Measurements from ENCODE around the gene EPN2.
A peak's percentile ranks its signal among the peaks of the same experiment; 100 is the strongest.

The EPN2 gene

GRCh38 chr17:19331134-19331533 is 94.0 kb downstream of the EPN2 start:
- DNase-seq (ENCODE audit: low read depth): no peak

- DNase-seq (ENCODE audit: low read depth): no peak
Observed at GRCh38 chr17:19331543-19332245, 94.5 kb downstream of the EPN2 start.

- DNase-seq (ENCODE audit: low read depth): no peak
Observed at GRCh38 chr17:19332371-19333131, 95.4 kb downstream of the EPN2 start.

- no peak for DNase-seq (ENCODE audit: low read depth)
Observed at GRCh38 chr17:19333132-19333440, 95.9 kb downstream of the EPN2 start.

GRCh38 chr17:19333736-19334290 is 96.6 kb downstream of the EPN2 start:
- no peak for DNase-seq (ENCODE audit: low read depth)

- no peak for DNase-seq (ENCODE audit: low read depth)
Observed at GRCh38 chr17:19334331-19334730, 97.2 kb downstream of the EPN2 start.

- DNase-seq (ENCODE audit: low read depth): no peak
Observed at GRCh38 chr17:19335951-19336631, 98.9 kb downstream of the EPN2 start.

- DNase-seq (ENCODE audit: low read depth): no peak
Observed at GRCh38 chr17:19336938-19337711, 100.0 kb downstream of the EPN2 start.

GRCh38 chr17:19337712-19338023 is 100.5 kb downstream of the EPN2 start:
- no peak for DNase-seq (ENCODE audit: low read depth)

- peak; percentile 46 for DNase-seq (ENCODE audit: low read depth)
Observed at GRCh38 chr17:19338031-19338990, 101.1 kb downstream of the EPN2 start.

- DNase-seq (ENCODE audit: low read depth): no peak
Observed at GRCh38 chr17:19339341-19339815, 102.2 kb downstream of the EPN2 start.

- no peak for DNase-seq (ENCODE audit: low read depth)
Observed at GRCh38 chr17:19341211-19341631, 104.1 kb downstream of the EPN2 start.

- no peak for DNase-seq (ENCODE audit: low read depth)
Observed at GRCh38 chr17:19341641-19342610, 104.8 kb downstream of the EPN2 start.

GRCh38 chr17:19342611-19343255 is 105.6 kb downstream of the EPN2 start:
- DNase-seq (ENCODE audit: low read depth): no peak

- DNase-seq (ENCODE audit: low read depth): no peak
Observed at GRCh38 chr17:19343256-19343630, 106.1 kb downstream of the EPN2 start.

GRCh38 chr17:19343671-19344151 is 106.5 kb downstream of the EPN2 start:
- no peak for DNase-seq (ENCODE audit: low read depth)

- DNase-seq (ENCODE audit: low read depth): no peak
Observed at GRCh38 chr17:19344311-19345066, 107.3 kb downstream of the EPN2 start.

- DNase-seq (ENCODE audit: low read depth): no peak
Observed at GRCh38 chr17:19345067-19345460, 107.9 kb downstream of the EPN2 start.
